CD4-positive, alpha-beta T cell treated with Interleukin-6 at 100 ng/mL for 8 hours (primary cell): Measurements from ENCODE around the gene PET117.
"Not testable (repeated sequence)": the region's sequence is repeated elsewhere in the genome, so short reads cannot be mapped to it uniquely, and the experiment has no call there.

Experiments
- DNase-seq: peaks from one replicate; pipeline ENCODE4 v3.0.0-alpha.2; 2020; ENCODE audit warnings: mixed read lengths, low spot score

Gene PET117, protein sequence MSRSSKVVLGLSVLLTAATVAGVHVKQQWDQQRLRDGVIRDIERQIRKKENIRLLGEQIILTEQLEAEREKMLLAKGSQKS

GRCh38 chr20:18137412-18138265 lies at the start of gene PET117, which contains the start of gene KAT14:
Gene PET117 (plus strand): TSS chr20:18137863. CDS start chr20:18137956, 93 bp downstream.
Gene KAT14 (plus strand): TSS chr20:18137863. CDS start chr20:18142661, 4,798 bp downstream.
- DNase-seq: peak; percentile 84

DNA sequence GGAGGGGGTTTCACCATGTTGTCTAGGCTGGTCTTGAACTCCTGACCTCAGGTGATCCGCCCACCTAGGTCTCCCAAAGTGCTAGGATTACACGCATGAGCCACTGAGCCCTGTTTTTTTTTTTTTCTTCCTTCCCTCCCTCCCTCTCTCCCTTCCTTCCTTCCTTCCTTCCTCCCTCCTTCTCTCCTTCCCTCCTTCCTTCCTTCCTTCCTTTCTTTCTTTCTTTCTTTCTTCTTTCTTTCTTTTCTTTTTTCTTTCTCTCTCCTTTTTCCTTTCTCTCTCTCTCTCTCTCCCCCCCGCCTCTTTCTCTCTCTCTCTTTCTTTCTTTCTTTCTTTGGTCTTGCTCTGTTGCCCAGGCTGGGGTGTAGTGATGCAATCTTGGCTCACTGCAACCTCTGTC lies 49.4 kb upstream of the PET117 start:
- DNase-seq: not testable (repeated sequence)

GRCh38 chr20:18088841-18089240 lies 48.8 kb upstream of the PET117 start:
- not testable (repeated sequence) for DNase-seq

GRCh38 chr20:18090044-18090443 lies 47.6 kb upstream of the PET117 start:
- no peak for DNase-seq

DNA sequence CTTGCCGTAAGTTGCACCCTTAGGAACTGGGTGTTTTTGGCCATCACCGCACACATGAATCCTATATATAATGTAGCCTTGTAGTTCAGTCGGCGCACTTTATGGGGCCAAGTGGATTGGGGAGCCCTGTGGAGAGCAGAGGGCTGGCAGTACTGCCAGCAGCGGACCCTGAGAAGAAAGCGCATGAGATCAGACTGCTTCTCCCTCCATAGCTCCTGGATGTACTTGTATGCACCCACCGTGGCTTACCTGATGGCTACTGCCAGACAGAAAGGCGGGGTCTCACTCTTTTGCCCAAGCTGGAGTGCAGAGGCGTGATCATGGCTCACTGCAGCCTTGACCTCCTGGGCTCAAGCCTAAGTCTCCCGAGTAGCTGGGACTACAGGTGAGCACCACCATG lies 47.2 kb upstream of the PET117 start:
- no peak for DNase-seq

GRCh38 chr20:18091623-18092022 lies 46.0 kb upstream of the PET117 start:
- no peak for DNase-seq

DNA sequence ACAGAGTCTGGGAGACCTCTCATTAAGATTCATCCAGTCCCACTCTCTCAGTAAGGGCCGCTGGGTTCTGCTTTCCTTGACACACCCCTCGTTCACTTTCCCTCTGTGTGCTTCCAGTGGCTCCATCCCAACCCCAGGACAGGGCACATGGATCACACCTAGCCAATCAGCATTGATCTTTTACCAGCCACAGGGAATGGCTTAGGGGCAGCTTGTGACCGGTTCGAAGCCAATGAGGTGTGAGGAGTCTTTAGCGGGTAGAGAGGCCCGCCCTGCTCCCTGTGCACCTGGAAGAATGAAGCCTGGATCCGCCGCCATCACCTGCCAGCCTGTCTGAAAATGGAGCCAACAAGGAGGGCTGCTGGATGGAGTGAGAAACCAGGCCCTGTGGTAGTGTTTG lies 44.8 kb upstream of the PET117 start:
- no peak for DNase-seq

GRCh38 chr20:18093388-18093787 lies 44.3 kb upstream of the PET117 start:
- no peak for DNase-seq

DNA sequence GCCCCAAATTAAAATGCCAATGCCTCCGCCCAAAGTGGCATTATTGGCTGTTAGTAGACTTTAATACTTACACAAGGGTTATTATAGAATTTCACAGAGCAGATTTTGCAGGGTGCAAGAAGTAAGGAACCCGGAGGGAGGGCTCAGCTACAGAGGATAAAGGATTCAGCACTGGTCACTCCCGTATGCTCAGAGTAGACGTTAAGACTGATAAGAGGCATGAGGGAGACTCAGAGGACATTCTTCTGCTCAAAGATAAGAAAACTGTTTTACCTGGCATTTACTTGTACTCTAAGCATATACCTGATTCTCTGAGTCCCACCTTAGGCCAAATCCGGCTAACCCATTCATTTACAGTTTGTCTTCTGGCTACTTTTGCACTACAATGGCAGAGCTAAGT lies 43.5 kb upstream of the PET117 start:
- no peak for DNase-seq

- DNase-seq: not testable (repeated sequence)
These were observed 37.1 kb upstream of the PET117 start for GRCh38 chr20:18100569-18100968.

DNA sequence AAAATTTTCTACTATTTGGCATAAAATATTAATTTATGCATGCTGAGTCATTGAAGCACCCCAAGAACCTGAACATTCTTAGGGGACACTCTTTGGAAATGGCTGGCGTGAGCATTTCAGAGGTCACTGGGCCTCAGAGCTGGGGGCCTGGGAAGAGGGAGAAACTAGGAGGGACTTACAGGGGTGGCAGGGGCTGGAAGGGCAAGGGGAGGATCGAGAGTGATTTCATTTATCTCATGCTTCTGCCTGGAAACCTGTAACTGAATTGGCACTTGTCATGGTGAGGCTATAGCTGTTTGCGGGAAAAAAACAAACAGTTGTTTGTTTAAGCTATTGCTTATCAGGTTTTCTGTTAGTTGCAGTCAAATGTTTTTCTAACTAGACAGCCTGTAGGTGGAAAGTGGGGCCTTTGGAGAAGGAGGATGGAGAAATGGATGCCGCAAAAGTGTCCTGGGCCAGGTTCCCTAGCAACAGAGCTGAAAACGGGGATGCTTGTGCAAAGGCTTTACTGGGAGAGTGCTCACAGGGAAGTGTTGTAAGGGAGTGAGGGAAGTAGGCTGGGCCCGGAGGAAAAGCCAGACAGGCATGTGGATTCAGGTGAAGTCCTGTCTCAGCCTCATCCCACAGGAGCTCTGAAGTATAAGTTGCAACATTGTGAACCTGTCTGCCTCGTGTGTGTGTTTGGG lies 36.4 kb upstream of the PET117 start:
- DNase-seq: no peak

- DNase-seq: no peak
These were observed 34.2 kb upstream of the PET117 start for GRCh38 chr20:18103497-18103896.

- DNase-seq: no peak
These were observed 29.3 kb upstream of the PET117 start for GRCh38 chr20:18108326-18108725.

- DNase-seq: not testable (repeated sequence)
These were observed 9.1 kb upstream of the PET117 start for GRCh38 chr20:18128574-18128973.

GRCh38 chr20:18132663-18133062 lies 5.0 kb upstream of the PET117 start:
- DNase-seq: no peak

GRCh38 chr20:18133962-18134361 lies 3.7 kb upstream of the PET117 start:
- DNase-seq: no peak

DNA sequence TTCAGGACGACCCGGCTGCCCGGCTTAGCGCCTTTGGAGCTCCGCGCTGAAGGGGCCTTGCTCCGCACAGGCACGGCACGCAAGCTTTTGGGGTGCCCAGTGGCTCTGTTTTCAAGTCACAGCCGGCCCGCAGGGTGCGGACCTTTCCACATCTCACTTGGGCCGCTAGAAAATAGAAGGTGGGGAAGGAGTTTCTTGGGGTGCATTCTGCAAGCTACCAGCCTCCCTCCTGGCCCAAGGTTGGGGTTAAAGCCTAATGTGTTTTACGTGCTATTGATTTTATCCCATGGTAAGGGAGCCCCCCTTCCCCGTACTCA lies 561 bp downstream of the PET117 start:
- DNase-seq: no peak

- DNase-seq: no peak
These were observed 1.2 kb downstream of the PET117 start for GRCh38 chr20:18138639-18139583.

DNA sequence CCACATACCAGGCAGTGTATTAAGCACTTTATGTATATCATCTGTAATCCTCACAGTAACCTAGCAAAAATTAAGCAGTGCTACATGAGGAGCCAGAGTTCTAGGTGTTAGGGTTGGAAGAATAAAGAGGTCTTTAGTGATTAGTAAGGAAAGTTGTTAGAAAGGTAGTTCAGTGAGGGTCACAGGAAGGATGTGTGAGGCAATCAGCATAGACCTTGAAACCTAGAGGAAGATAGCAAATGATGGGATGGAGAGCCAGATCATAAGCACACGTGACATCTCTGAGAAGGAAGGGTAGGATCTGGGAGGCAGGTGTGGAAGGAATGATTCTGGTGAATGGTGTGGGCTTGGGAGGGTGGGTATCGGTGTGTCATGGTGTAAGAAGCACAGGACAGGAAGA lies 2.2 kb downstream of the PET117 start:
- DNase-seq: no peak

- no peak for DNase-seq
These were observed 7.0 kb downstream of the PET117 start for GRCh38 chr20:18144541-18145099.

DNA sequence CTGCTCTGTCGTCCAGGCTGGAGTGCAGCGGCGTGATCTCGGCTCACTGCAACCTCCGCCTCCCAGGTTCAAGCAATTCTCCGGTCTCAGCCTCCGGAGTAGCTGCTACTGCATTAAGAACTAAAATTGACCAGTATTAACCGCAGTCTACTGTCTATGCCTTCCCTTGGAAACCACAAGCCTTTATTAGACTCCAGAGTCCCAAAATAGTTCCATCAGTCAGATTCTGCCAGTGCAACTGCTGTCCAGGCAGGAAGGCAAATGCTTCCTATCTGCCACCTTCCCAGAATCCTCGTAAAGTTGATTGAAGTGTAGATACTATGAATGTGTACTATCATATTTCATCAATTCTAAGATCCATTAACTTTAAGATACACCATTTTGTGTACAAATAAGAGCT lies 16.7 kb downstream of the PET117 start:
- no peak for DNase-seq

GRCh38 chr20:18156045-18156444 lies 18.4 kb downstream of the PET117 start:
- no peak for DNase-seq
